ENCODE results near the gene DTX4. TPM values are rescaled to one million over a fixed set of nuclear protein-coding genes. Genes with fewer than 3 reads are reported as not detected.

Gene DTX4
- total RNA-seq, 1 experiment from 2014 or later, result 7.6 TPM

GRCh38 chr11:59135648-59136461 lies 36.1 kb upstream of the DTX4 start:
- CTCF ChIA-PET, result interaction anchor here (0.7 to 1.7 kb wide), 18 partner anchors 8 to 612 kb away, joined by 3 to 16 read pairs (median 4); partner anchors contain the start of gene FAM111B

More at GRCh38 chr11:59135648-59136461, 36.1 kb upstream of the DTX4 start:
- H4K20me1 ChIP-seq (ENCODE audit: insufficient read depth), result no peaks in the 10 kb centered on the region
- peak overlapping the region; percentile 77 for H2AFZ ChIP-seq (ENCODE audit: low read depth, low read length, poor library complexity, severe bottlenecking)
- DNase-seq (ENCODE audit: low read depth, low spot score) (peak; percentile 49), ATAC-seq (peak; percentile 100)
- RAD21 ChIA-PET (ENCODE audit: low non-redundant PET in 1 of 2, low total read pairs in 2 of 2, uncharacterized antibody in 2 of 2, unreplicated experiment in 2 of 2), result interaction anchor here (1.1 to 1.8 kb wide), 2 partner anchors 29 to 77 kb away, joined by 3 to 5 read pairs; partner anchors contain the start of gene FAM111B (in 1 of the 2)
- BruUV-seq (replicated peaks), result no TSS peak
- no peaks in the 10 kb centered on the region for H3K9me2 ChIP-seq (ENCODE audit: insufficient read depth)
- 0 out of 4 replicates have a peak, but pooled peaks cover 0 to 6% of the 10 kb centered on the region in 2 experiments for H3K36me3 ChIP-seq (ENCODE audit: control insufficient read depth in 1 of 2, insufficient read depth in 2 of 2, low read length in 2 of 2)
- H3K27me3 ChIP-seq (ENCODE audit: insufficient read depth, low read length), result no peaks in the 10 kb centered on the region
- H3K4me2 ChIP-seq (ENCODE audit: low read length), result peak overlapping the region; percentile 60
- intact Hi-C loops (cut with micrococcal nuclease), result loop anchor here (1.0 to 5.0 kb wide), 4 partner anchors 39 to 349 kb away; no protein-coding TSS in a partner anchor
- H3K4me1 ChIP-seq (ENCODE audit: control insufficient read depth in 1 of 2, insufficient read depth in 2 of 2, low read length in 2 of 2), result peaks cover 0 to 6% of the 10 kb centered on the region in 2 experiments; a peak in 2 of 4 replicates
- H3K9ac ChIP-seq (ENCODE audit: low read length), result no peak overlapping the region
- peaks cover 0 to 10% of the 10 kb centered on the region in 2 experiments; a peak in 2 of 4 replicates for H3K9me3 ChIP-seq (ENCODE audit: control insufficient read depth in 1 of 2, insufficient read depth in 1 of 2, low read depth in 1 of 2, low read length in 2 of 2)
- H3K79me2 ChIP-seq (ENCODE audit: insufficient read depth, low read length), result no peaks in the 10 kb centered on the region
- POLR2A ChIA-PET, result interaction anchor here (0.7 kb wide), 1 partner anchor 9 kb away, joined by 3 read pairs; no protein-coding TSS in a partner anchor
- H3K4me3 ChIP-seq (replicated peaks in 1 of 2; ENCODE audit: low read depth in 1 of 2, low read length in 2 of 2), result 0 out of 4 replicates have a peak overlapping the region, but pooled peaks of 1 of the 2 experiments have one; percentile 17
- TF ChIP-seq POLR2A (IDR thresholded peaks at IDR 0.05; ENCODE audit: borderline replicate concordance, extremely low read depth, insufficient read depth, insufficient read length) (no peak), EZH2phosphoT487 (IDR thresholded peaks at IDR 0.05; ENCODE audit: borderline replicate concordance) (no peak), YY1 (IDR thresholded peaks at IDR 0.05; ENCODE audit: extremely low read depth, insufficient replicate concordance, low read depth, low read length) (peak; percentile 55), REST (IDR thresholded peaks at IDR 0.05; ENCODE audit: low read depth) (no peak), RAD21 (IDR thresholded peaks at IDR 0.05; ENCODE audit: low read depth) (peak; percentile 90), ELF1 (IDR thresholded peaks at IDR 0.05; ENCODE audit: borderline replicate concordance, low read depth) (no peak), SRF (IDR thresholded peaks at IDR 0.05; ENCODE audit: low read depth) (no peak), JUND (IDR thresholded peaks at IDR 0.05) (no peak), EGR1 (IDR thresholded peaks at IDR 0.05; ENCODE audit: low read depth) (no peak)
- TF ChIP-seq, protein P1, sequence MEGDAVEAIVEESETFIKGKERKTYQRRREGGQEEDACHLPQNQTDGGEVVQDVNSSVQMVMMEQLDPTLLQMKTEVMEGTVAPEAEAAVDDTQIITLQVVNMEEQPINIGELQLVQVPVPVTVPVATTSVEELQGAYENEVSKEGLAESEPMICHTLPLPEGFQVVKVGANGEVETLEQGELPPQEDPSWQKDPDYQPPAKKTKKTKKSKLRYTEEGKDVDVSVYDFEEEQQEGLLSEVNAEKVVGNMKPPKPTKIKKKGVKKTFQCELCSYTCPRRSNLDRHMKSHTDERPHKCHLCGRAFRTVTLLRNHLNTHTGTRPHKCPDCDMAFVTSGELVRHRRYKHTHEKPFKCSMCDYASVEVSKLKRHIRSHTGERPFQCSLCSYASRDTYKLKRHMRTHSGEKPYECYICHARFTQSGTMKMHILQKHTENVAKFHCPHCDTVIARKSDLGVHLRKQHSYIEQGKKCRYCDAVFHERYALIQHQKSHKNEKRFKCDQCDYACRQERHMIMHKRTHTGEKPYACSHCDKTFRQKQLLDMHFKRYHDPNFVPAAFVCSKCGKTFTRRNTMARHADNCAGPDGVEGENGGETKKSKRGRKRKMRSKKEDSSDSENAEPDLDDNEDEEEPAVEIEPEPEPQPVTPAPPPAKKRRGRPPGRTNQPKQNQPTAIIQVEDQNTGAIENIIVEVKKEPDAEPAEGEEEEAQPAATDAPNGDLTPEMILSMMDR (IDR thresholded peaks at IDR 0.05 in 2 of 3, conservative IDR thresholded peaks at IDR 0.05 in 1 of 3; ENCODE audit: borderline replicate concordance in 1 of 3, insufficient read depth in 1 of 3, low read depth in 2 of 3, low read length in 2 of 3), result peak; percentile 72 to 99 (median 99); a peak in 5 of 6 replicates
- TF ChIP-seq, protein P2, sequence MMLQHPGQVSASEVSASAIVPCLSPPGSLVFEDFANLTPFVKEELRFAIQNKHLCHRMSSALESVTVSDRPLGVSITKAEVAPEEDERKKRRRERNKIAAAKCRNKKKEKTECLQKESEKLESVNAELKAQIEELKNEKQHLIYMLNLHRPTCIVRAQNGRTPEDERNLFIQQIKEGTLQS (IDR thresholded peaks at IDR 0.05), result no peak
- TF ChIP-seq, protein P3, sequence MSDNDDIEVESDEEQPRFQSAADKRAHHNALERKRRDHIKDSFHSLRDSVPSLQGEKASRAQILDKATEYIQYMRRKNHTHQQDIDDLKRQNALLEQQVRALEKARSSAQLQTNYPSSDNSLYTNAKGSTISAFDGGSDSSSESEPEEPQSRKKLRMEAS (IDR thresholded peaks at IDR 0.05), result peak; percentile 21; the same call in 1 of the 2 replicates
- no peak overlapping the region for H3K27ac ChIP-seq (ENCODE audit: low read depth, low read length)

Data from HCT116 (cell line).